Neural progenitor cell (in vitro differentiated cells): ENCODE measurements around the gene ST7L. TPM values are rescaled to one million over a fixed set of nuclear protein-coding genes. Genes with fewer than 3 reads are reported as not detected.
"Not testable (repeated sequence)": the region's sequence is repeated elsewhere in the genome, so short reads cannot be mapped to it uniquely, and the experiment has no call there.

Source experiments
- DNase-seq: peaks from one replicate; pipeline ENCODE4 v3.0.0-alpha.2; 2016; ENCODE audit warnings: low spot score
- H2AFZ ChIP-seq: fragments of 200-600 bp; sonication (generic); replicated peaks from 2 replicates; pipeline ENCODE4 v1.6.1; 2016; ENCODE audit warnings: antibody characterized with exemption
- H3F3A ChIP-seq: fragments of 200-600 bp; sonication (generic); 2 replicates; pipeline ENCODE4 v1.6.1; 2016; ENCODE audit warnings: antibody characterized with exemption, low read depth
- H3K27ac ChIP-seq: fragments of 200-600 bp; sonication (generic); 2 replicates; pipeline ENCODE4 v1.5.1; 2016; ENCODE audit warnings: mild to moderate bottlenecking
- H3K27me3 ChIP-seq: fragments of 200-600 bp; sonication (generic); 2 replicates; pipeline ENCODE4 v1.6.1; 2016; ENCODE audit warnings: mild to moderate bottlenecking, moderate library complexity
- H3K36me3 ChIP-seq: fragments of 200-600 bp; sonication (generic); 2 replicates; pipeline ENCODE4 v1.5.1; 2016
- H3K4me1 ChIP-seq: fragments of 200-600 bp; sonication (generic); 2 replicates; pipeline ENCODE4 v1.6.1; 2016; ENCODE audit warnings: mixed run types
- H3K4me2 ChIP-seq: fragments of 200-600 bp; sonication (generic); 2 replicates; pipeline ENCODE4 v1.6.1; 2016
- H3K4me3 ChIP-seq: fragments of 200-600 bp; sonication (generic); 2 replicates; pipeline ENCODE4 v1.5.1; 2016
- H3K79me2 ChIP-seq: fragments of 200-600 bp; sonication (generic); 2 replicates; pipeline ENCODE4 v1.6.1; 2016; ENCODE audit warnings: low read depth
- H3K9ac ChIP-seq: fragments of 200-600 bp; sonication (generic); 2 replicates; pipeline ENCODE4 v1.6.1; 2016
- H3K9me3 ChIP-seq: fragments of 200-600 bp; sonication (generic); 2 replicates; pipeline ENCODE4 v1.5.1; 2016; ENCODE audit warnings: low read depth
- H4K20me1 ChIP-seq: fragments of 200-600 bp; sonication (generic); 2 replicates; pipeline ENCODE4 v1.6.1; 2016; ENCODE audit warnings: low read depth
- H3K27ac Mint-ChIP-seq: 3 replicates; pipeline ENCODE4 v1.8.0; 2021; ENCODE audit warnings: mixed read lengths
- H3K27me3 Mint-ChIP-seq: 2 replicates; pipeline ENCODE4 v1.8.0; 2022; ENCODE audit warnings: low read depth, mild to moderate bottlenecking, inconsistent platforms, moderate library complexity, mixed read lengths; ENCODE audit not compliant: insufficient read depth
- H3K36me3 Mint-ChIP-seq: 3 replicates; pipeline ENCODE4 v1.8.0; 2021; ENCODE audit warnings: mixed read lengths
- H3K4me1 Mint-ChIP-seq: 3 replicates; pipeline ENCODE4 v1.8.0; 2021; ENCODE audit warnings: mixed read lengths
- H3K4me3 Mint-ChIP-seq: 3 replicates; pipeline ENCODE4 v1.8.0; 2021; ENCODE audit warnings: mild to moderate bottlenecking, moderate library complexity, mixed read lengths
- H3K9me3 Mint-ChIP-seq: 3 replicates; pipeline ENCODE4 v1.8.0; 2020; ENCODE audit warnings: mixed read lengths
- EZH2 ChIP-seq: fragments of 200-600 bp; sonication (generic); IDR thresholded peaks from 2 replicates; pipeline ENCODE4 v1.6.1; 2017; ENCODE audit warnings: antibody characterized with exemption, mild to moderate bottlenecking, moderate library complexity
- EZH2phosphoT487 ChIP-seq: fragments of 200-600 bp; sonication (generic); IDR thresholded peaks from 2 replicates; pipeline ENCODE4 v1.6.1; 2017; ENCODE audit warnings: antibody characterized with exemption
- total RNA-seq: library from RNA; depleted of rRNA; stranded (reverse); fragments of >200 nt; gene quantifications from 2 replicates; pipeline ENCODE4 v1.2.3, GENCODE V29; 2015; ENCODE audit warnings: low replicate concordance
- TF ChIP-seq, protein P1 (sequence below): fragments of 200-600 bp; sonication (generic); IDR thresholded peaks from 2 replicates; pipeline ENCODE4 v1.5.1; 2017; ENCODE audit warnings: antibody characterized with exemption, mild to moderate bottlenecking

Gene ST7L
- total RNA-seq, 1 donor from 2014 or later = 26.1 TPM

GRCh38 chr1:112625696-112626095 is 6.8 kb upstream of the ST7L start:
- Mint-ChIP-seq H3K4me3 (no peak overlapping the region), H3K9me3 (no peaks in the 10 kb centered on the region), H3K27me3 (no peaks in the 10 kb centered on the region), H3K36me3 (peaks cover 18% of the 10 kb centered on the region), H3K27ac (no peak overlapping the region), H3K4me1 (peaks cover 14% of the 10 kb centered on the region)
- Histone ChIP-seq H4K20me1 (peaks cover 93% of the 10 kb centered on the region), H3K27me3 (no peaks in the 10 kb centered on the region), H3K9ac (no peak overlapping the region), H2AFZ (no peak overlapping the region), H3K27ac (no peak overlapping the region), H3F3A (no peaks in the 10 kb centered on the region), H3K79me2 (peaks cover 100% of the 10 kb centered on the region), H3K4me1 (peaks cover 7% of the 10 kb centered on the region), H3K9me3 (no peaks in the 10 kb centered on the region), H3K36me3 (no peaks in the 10 kb centered on the region), H3K4me3 (no peak overlapping the region), H3K4me2 (no peak overlapping the region)
- TF ChIP-seq EZH2phosphoT487 = no peak
- no peak for TF ChIP-seq EZH2
- no peak for DNase-seq

DNA sequence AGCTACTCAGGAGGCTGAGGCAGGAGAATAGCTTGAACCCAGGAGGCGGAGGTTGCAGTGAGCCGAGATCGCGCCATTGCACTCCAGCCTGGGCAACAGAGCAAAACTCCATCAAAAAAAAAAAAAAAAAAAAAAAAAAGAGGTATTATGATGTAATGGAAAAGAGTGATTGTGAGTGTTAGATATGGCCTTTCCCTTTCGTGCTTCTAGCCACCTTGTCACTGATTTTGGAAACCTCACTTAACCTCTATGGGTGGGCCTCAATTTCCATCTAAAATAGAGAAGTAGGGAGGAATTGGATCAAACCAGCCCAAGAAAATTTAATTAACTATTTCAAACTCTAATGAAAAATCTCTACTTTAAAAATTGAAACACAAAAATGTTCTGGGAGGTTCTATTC is 5.6 kb upstream of the ST7L start:
- not testable (repeated sequence) for H3K9ac ChIP-seq, H3F3A ChIP-seq, H3K27me3 Mint-ChIP-seq, H3K4me1 ChIP-seq, H3K4me3 Mint-ChIP-seq, H3K9me3 ChIP-seq, H3K27me3 ChIP-seq, H2AFZ ChIP-seq, H3K9me3 Mint-ChIP-seq, DNase-seq, H3K4me3 ChIP-seq, H3K27ac ChIP-seq, H3K36me3 ChIP-seq, H3K27ac Mint-ChIP-seq, H3K4me2 ChIP-seq
- Histone ChIP-seq H4K20me1 (peaks cover 85% of the 10 kb centered on the region), H3K79me2 (peaks cover 100% of the 10 kb centered on the region)
- Mint-ChIP-seq H3K4me1 (peaks cover 16% of the 10 kb centered on the region), H3K36me3 (peaks cover 14% of the 10 kb centered on the region)

GRCh38 chr1:112620377-112620695 is 1.4 kb upstream of the ST7L start:
- no peaks in the 10 kb centered on the region for H3K27me3 ChIP-seq
- Mint-ChIP-seq H3K36me3 (peaks cover 3% of the 10 kb centered on the region), H3K9me3 (no peaks in the 10 kb centered on the region), H3K4me1 (peaks cover 28% of the 10 kb centered on the region), H3K4me3 (peak overlapping the region; percentile 99), H3K27me3 (peaks cover 7% of the 10 kb centered on the region), H3K27ac (peak overlapping the region; percentile 100)
- no peaks in the 10 kb centered on the region for H3K9me3 ChIP-seq
- H3K4me1 ChIP-seq = peaks cover 16% of the 10 kb centered on the region
- no peak overlapping the region for H2AFZ ChIP-seq
- peaks cover 98% of the 10 kb centered on the region for H3K79me2 ChIP-seq
- peak overlapping the region; percentile 80 for H3K4me3 ChIP-seq
- H3K36me3 ChIP-seq = no peaks in the 10 kb centered on the region
- H3F3A ChIP-seq = peaks cover 22% of the 10 kb centered on the region
- peak overlapping the region; percentile 93 for H3K9ac ChIP-seq
- peaks cover 43% of the 10 kb centered on the region for H4K20me1 ChIP-seq
- H3K4me2 ChIP-seq = peak overlapping the region; percentile 79
- no peak overlapping the region for H3K27ac ChIP-seq
- DNase-seq = no peak
- TF ChIP-seq, protein P1, sequence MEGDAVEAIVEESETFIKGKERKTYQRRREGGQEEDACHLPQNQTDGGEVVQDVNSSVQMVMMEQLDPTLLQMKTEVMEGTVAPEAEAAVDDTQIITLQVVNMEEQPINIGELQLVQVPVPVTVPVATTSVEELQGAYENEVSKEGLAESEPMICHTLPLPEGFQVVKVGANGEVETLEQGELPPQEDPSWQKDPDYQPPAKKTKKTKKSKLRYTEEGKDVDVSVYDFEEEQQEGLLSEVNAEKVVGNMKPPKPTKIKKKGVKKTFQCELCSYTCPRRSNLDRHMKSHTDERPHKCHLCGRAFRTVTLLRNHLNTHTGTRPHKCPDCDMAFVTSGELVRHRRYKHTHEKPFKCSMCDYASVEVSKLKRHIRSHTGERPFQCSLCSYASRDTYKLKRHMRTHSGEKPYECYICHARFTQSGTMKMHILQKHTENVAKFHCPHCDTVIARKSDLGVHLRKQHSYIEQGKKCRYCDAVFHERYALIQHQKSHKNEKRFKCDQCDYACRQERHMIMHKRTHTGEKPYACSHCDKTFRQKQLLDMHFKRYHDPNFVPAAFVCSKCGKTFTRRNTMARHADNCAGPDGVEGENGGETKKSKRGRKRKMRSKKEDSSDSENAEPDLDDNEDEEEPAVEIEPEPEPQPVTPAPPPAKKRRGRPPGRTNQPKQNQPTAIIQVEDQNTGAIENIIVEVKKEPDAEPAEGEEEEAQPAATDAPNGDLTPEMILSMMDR = no peak
- no peak for TF ChIP-seq EZH2phosphoT487
- TF ChIP-seq EZH2 = no peak

DNA sequence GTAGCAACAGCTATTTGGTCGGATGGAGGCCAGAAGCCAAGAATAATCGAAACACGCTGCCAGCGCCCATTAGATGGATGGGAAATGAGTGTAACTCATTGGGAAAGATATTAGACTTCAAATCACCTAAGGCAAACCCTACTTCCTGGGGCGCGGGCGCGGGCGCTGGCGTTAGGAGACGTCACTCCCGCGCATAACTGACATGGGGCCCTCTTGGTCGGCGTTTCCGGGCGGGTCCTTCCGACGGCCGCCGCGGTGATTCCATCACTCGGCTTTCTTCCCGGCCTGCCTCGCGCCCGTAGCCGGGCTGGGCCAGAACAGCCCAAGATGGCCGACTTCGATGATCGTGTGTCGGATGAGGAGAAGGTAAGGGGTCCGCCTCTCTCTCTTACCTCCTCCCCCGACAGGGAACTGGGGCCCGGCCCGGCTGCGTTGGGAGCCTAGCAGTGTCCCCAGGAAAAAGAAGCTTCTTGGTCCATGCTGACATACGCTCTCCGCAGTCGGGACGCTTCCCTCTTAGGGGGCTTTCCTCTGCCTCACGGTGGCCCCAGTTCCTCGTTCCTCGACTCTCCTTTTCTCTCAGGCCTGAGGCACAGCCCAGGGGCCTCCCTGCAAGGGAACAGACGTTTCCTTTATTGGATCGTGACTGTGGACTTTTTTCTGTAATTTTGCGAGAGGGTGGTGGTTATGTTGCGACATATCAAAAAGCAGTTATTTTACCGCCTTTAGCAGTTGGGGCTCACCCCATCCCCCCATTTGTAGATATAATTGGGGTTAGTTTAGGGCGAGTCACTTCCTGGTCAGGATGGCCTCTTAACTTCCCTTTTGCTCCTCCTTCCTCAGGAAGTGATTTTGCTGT is 806 bp upstream of the ST7L start, which contains the start of gene CAPZA1:
Gene CAPZA1 (plus strand): TSS at position 315 of the 859 bp plus-strand sequence. CDS start 13 bp downstream, at position 328.
- H2AFZ ChIP-seq = peak within 1 kb of the TSS; percentile 85
- TF ChIP-seq, protein P1 = no peak
- TF ChIP-seq EZH2phosphoT487 (no peak), EZH2 (no peak)

More for the DNA sequence above, 806 bp upstream of the ST7L start, which contains the start of gene CAPZA1:
- Mint-ChIP-seq H3K9me3 (no peaks in the 10 kb centered on the region), H3K27ac (peak within 1 kb of the TSS; percentile 100), H3K27me3 (peaks cover 7% of the 10 kb centered on the region), H3K4me3 (peak within 1 kb of the TSS; percentile 99), H3K36me3 (peaks cover 2% of the 10 kb centered on the region), H3K4me1 (peaks cover 28% of the 10 kb centered on the region)
- DNase-seq = peak; percentile 93
- peaks cover 26% of the 10 kb centered on the region for H3F3A ChIP-seq
- peaks cover 37% of the 10 kb centered on the region for H4K20me1 ChIP-seq
- H3K9ac ChIP-seq = peak within 1 kb of the TSS; percentile 93
- H3K9me3 ChIP-seq = no peaks in the 10 kb centered on the region
- H3K27ac ChIP-seq = peak within 1 kb of the TSS; percentile 94
- H3K36me3 ChIP-seq = peaks cover 5% of the 10 kb centered on the region
- peak within 1 kb of the TSS; percentile 79 for H3K4me2 ChIP-seq
- no peaks in the 10 kb centered on the region for H3K27me3 ChIP-seq
- peak within 1 kb of the TSS; percentile 80 for H3K4me3 ChIP-seq
- H3K4me1 ChIP-seq = peaks cover 16% of the 10 kb centered on the region
- peaks cover 98% of the 10 kb centered on the region for H3K79me2 ChIP-seq
